ENCODE measurements around the gene BCR.

BCR gene

DNA sequence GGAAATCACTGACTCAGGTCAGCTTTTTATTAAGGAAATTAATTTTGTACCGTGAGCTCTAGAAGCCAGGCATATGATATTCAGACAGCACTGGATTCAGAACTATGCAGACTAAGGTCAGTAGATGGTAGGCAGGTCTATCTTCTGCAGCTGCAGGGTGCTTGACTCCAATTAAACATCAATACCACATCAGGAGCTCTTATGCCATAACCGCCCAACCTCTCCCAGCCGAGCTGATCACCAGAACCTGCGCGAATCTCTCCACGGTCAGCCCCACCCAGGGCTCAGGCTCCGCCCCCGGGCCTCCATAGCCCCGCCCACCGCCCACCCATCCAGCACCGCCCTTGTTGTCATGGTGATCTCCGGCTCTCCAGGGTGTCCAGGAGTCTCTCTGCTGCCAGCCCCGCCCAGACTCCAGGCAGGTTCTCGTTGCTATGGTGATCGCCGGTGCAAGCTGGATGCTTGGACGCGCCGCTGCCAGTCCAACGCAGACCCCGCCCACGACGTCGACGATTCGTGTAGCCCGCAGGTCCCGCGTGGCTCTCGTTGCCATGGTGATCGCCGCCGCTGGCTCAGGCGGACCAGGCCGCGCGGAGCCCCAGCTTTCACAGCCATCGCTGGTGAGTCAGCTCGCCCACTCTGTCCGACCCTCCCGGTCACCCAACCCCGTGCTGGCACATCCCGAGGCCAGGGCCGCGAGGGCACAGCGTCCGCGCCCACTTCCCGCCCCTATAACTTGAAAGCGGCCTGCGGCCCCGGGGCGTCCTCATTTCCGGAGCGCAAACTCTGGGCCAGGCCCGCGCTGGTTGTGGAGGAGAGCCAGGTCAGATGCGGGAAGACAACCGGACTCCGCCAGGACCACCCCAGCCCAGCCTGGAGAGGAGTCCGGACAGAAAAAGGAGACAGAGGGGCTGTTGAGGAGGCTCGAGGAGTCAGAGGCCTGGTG lies 35.1 kb upstream of the BCR start, which contains the start of gene RAB36:
RAB36 (plus strand) TSS at position 546 of the 946 bp plus-strand sequence. CDS start 1,140 bp downstream, outside the sequence.
- TF ChIP-seq CTCF (IDR thresholded peaks at IDR 0.05; ENCODE audit: low read depth, low read length, missing control alignments), result no peak
- peak; percentile 97 for DNase-seq (ENCODE audit: extremely low read depth, low read depth)
- peak within 1 kb of the TSS; percentile 79 for H3K4me3 ChIP-seq (replicated peaks; ENCODE audit: low read depth, low read length)

GRCh38 chr22:23145878-23146470 lies 34.3 kb upstream of the BCR start:
- H3K4me3 ChIP-seq (replicated peaks; ENCODE audit: low read depth, low read length), result peak overlapping the region; percentile 79
- no peak for DNase-seq (ENCODE audit: extremely low read depth, low read depth)
- TF ChIP-seq CTCF (IDR thresholded peaks at IDR 0.05; ENCODE audit: low read depth, low read length, missing control alignments), result no peak

DNA sequence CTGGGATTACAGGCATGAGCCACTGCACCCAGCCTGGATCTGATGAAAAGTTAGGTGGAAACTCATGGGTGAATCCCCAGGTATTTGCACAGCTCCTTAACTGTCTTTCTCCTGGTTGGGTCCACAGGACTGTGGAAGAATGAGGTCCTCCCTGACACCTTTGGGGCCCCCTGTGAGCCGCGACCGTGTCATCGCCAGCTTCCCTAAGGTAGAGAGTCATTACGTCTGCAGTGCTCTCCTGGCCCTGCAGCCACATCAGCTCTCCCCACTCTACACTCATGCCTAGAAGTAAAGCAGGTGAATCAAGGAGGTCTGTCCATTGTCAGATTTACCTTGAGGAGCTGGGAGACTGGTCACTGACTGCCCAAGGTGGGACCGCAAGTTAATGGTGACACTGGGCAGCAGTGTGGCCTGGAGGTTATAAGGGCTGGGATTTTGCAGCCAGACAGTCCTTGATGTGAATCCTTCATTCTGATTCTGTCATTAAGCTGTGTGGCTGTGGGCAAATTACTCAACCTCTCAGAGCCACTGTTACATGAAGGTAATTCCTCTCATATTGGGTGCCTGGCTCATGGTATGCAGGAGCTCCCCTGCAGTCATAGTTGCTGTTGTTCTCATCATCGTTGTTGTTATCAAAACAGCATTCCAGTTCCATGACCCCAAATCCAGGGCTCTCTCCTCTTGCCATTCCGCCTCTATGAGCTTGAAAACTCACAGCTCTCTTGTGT lies 33.7 kb upstream of the BCR start:
- DNase-seq (ENCODE audit: extremely low read depth, low read depth), result no peak
- TF ChIP-seq CTCF (IDR thresholded peaks at IDR 0.05; ENCODE audit: low read depth, low read length, missing control alignments), result no peak

DNA sequence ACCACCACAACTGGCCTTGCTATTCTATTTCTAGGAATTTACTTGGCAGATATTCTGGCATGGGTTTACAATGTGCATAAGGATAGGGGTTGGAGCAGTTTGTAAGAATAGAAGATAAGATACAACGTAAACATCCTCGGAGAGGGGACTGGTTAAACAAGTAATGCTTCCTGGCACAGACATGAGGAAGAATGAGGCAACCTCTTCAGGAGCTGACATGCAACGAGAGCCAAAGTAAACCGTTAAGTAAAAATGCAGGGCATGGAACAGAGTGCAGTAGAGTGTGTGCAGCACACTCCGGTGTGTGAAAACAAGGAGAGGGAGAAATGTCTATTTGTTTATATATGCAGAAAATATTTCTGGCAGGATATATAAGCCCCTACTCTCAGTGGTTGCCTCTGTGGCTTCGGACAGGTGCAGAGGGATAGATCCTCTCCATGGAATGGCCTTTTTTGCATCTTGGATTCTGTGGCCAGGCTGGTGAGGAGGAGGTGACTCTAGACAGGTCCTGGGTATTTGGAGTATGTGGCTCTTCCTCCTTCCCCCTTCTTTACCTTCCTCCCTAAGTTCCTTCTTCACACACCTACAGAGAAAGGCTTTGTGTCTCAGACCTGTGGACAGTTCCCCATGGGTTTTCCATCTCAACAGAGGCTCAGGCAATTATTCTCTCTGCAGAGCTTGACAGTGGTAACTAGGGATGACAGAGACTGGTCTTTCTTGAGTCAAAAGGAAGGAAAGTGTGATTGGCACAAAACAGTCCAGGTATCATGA lies 32.5 kb upstream of the BCR start:
- TF ChIP-seq CTCF (IDR thresholded peaks at IDR 0.05; ENCODE audit: low read depth, low read length, missing control alignments), result no peak
- no peak for DNase-seq (ENCODE audit: extremely low read depth, low read depth)
- no peak overlapping the region for H3K4me3 ChIP-seq (replicated peaks; ENCODE audit: low read depth, low read length)

More for the DNA sequence above, 33.7 kb upstream of the BCR start:
- H3K4me3 ChIP-seq (replicated peaks; ENCODE audit: low read depth, low read length), result peak overlapping the region; percentile 79

DNA sequence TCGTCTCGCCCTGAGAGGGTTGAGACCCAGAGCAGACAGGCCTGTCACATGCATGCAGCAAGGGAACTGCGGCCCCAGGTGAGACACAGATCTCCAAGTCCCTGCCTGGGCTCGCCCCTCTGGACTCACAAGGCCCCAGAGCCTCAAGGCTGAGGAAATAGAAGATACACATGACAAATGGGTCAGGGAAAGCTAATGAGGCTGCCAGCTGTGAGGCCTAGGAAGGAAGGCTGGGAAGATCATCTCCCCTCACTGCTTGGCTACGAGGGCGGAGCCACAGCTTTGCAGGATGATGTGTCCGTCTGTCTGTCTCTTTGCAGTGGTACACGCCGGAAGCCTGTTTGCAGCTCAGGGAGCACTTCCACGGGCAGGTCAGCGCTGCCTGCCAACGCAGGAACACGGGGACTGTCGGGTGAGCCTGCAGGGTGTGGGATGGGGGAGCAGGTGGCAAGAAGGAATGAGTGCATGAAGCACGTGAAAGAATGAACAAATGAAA lies 30.5 kb upstream of the BCR start:
- DNase-seq (ENCODE audit: extremely low read depth, low read depth), result no peak

More for the DNA sequence above, 30.5 kb upstream of the BCR start:
- no peak overlapping the region for H3K4me3 ChIP-seq (replicated peaks; ENCODE audit: low read depth, low read length)
- TF ChIP-seq CTCF (IDR thresholded peaks at IDR 0.05; ENCODE audit: low read depth, low read length, missing control alignments), result no peak

All from HFF-Myc (cell line).